PC-9 (cell line): ENCODE results near the gene MLF2. TPM values are rescaled to one million over a fixed set of nuclear protein-coding genes. Genes with fewer than 3 reads are reported as not detected.

Source experiments
- BruUV-seq: library from RNA; stranded (reverse); fragments of 400-500 nt; replicated peaks from 2 replicates; lab custom pipeline; 2021; lab: Mats Ljungman, UMichigan
- CTCF ChIA-PET: fragments of 300-600 bp; sonication (Branson Sonifier 250); formaldehyde crosslinking; loops from one replicate; lab custom pipeline; 2022; ENCODE audit warnings: antibody characterized with exemption; lab: Charles Lee
- POLR2A ChIA-PET: fragments of 300-600 bp; sonication (Branson Sonifier 250); formaldehyde crosslinking; loops from one replicate; lab custom pipeline; 2022; ENCODE audit warnings: antibody characterized with exemption; ENCODE audit not compliant: unreplicated experiment; lab: Charles Lee
- DNase-seq, 2 experiments: peaks; one replicate each; pipeline versions ENCODE4 v3.0.0 to v3.0.0-alpha.2; 2015 to 2022; ENCODE audit warnings: mixed read lengths in 1 of 2
- H2AFZ ChIP-seq: fragments of 200-600 bp; sonication (generic); 2 replicates; pipeline ENCODE4 v1.8.1; 2017; ENCODE audit warnings: antibody characterized with exemption
- H3F3A ChIP-seq: fragments of 200-600 bp; sonication (generic); 2 replicates; pipeline ENCODE4 v1.8.1; 2017; ENCODE audit warnings: antibody characterized with exemption, mild to moderate bottlenecking, low read depth; ENCODE audit not compliant: insufficient read depth
- H3K27ac ChIP-seq: fragments of 200-600 bp; sonication (generic); 2 replicates; pipeline ENCODE4 v1.6.1; 2016; ENCODE audit warnings: mixed run types
- H3K27me3 ChIP-seq: fragments of 200-600 bp; sonication (generic); 2 replicates; pipeline ENCODE4 v1.6.1; 2016; ENCODE audit warnings: low read depth, mixed run types; ENCODE audit not compliant: insufficient read depth
- H3K36me3 ChIP-seq: fragments of 200-600 bp; sonication (generic); 2 replicates; pipeline ENCODE4 v1.6.1; 2016; ENCODE audit warnings: low read depth, mixed run types
- H3K4me1 ChIP-seq: fragments of 200-600 bp; sonication (generic); replicated peaks from 2 replicates; pipeline ENCODE4 v1.6.1; 2016; ENCODE audit warnings: mixed run types; ENCODE audit not compliant: insufficient read depth
- H3K4me2 ChIP-seq: fragments of 200-600 bp; sonication (generic); 2 replicates; pipeline ENCODE4 v1.6.1; 2017; ENCODE audit warnings: mixed run types
- H3K4me3 ChIP-seq: fragments of 200-600 bp; sonication (generic); 2 replicates; pipeline ENCODE4 v1.6.1; 2016; ENCODE audit warnings: mixed run types
- H3K79me2 ChIP-seq: fragments of 200-600 bp; sonication (generic); 2 replicates; pipeline ENCODE4 v1.6.1; 2017; ENCODE audit warnings: low read depth, mixed run types
- H3K9me2 ChIP-seq: fragments of 200-600 bp; sonication (generic); 2 replicates; pipeline ENCODE4 v1.8.1; 2017; ENCODE audit warnings: mild to moderate bottlenecking; ENCODE audit not compliant: insufficient read depth
- H3K9me3 ChIP-seq: fragments of 200-600 bp; sonication (generic); 2 replicates; pipeline ENCODE4 v1.8.1; 2016; ENCODE audit warnings: low read depth; ENCODE audit not compliant: insufficient read depth
- H4K20me1 ChIP-seq: fragments of 200-600 bp; sonication (generic); 2 replicates; pipeline ENCODE4 v1.8.1; 2017; ENCODE audit not compliant: insufficient read depth
- CTCF ChIP-seq: fragments of 200-600 bp; sonication (generic); conservative IDR thresholded peaks from 2 replicates; pipeline ENCODE4 v1.6.1; 2017; ENCODE audit warnings: mixed run types, antibody characterized with exemption, mild to moderate bottlenecking, moderate library complexity
- EZH2 ChIP-seq: fragments of 200-600 bp; sonication (generic); IDR thresholded peaks from 2 replicates; pipeline ENCODE4 v1.8.0; 2017; ENCODE audit warnings: antibody characterized with exemption, low read depth
- intact Hi-C: fragments of 100-400 bp; cut with micrococcal nuclease; formaldehyde crosslinking; loops from one replicate; pipeline ENCODE4 v1.10.0; 2022; ENCODE audit not compliant: unreplicated experiment
- total RNA-seq: library from RNA; stranded (reverse); gene quantifications from 2 replicates; pipeline ENCODE4 v1.2.3, GENCODE V29; 2021

The MLF2 gene
- total RNA-seq, 1 experiment from 2014 or later, result 379 TPM

DNA sequence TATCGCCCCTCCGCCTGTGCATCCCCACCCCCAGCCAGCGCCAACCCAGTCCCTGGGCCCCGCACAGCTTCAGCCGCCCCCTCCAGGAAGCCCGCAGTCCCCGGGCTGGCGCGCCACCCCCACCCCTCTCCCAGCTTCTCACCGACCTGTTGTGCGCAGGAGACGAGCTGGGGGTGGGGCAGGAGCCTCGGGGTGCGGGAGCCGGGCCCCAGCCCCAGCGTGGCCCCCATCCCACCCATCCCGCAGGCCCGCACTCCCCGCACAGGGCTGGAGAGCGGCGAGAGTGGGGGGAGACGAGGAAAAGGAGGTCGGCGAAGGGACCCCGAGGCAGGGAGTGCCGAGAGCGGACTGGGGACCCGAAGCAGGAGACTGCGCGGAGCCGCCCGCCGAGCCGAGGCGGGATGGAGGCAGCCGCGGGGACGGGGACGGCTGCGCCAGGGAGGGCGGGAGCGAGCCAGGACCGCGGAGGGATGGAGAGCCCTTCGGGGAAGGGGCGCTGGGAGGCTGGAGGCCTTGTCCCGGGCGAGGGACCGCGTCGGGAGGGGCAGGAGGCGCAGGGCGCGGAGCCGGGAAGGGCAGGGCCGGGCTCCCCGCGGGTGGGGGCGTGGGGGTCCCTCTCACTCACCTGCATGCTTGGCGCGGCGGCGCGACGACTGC, 52.8 kb downstream of the MLF2 start:
- H3K4me3 ChIP-seq, result no peak overlapping the region
- BruUV-seq, result no TSS peak
- no peak overlapping the region; the same call in 1 of the 2 replicates for H3K4me2 ChIP-seq
- no peaks in the 10 kb centered on the region for H3K9me3 ChIP-seq
- H2AFZ ChIP-seq, result no peak overlapping the region
- peaks cover 10% of the 10 kb centered on the region for H3F3A ChIP-seq
- no peaks in the 10 kb centered on the region for H3K79me2 ChIP-seq
- H3K4me1 ChIP-seq, result no peaks in the 10 kb centered on the region
- intact Hi-C loops, result loop anchor here (10.0 kb wide), 1 partner anchor 715 kb away; no protein-coding TSS in a partner anchor
- no peak for TF ChIP-seq EZH2
- TF ChIP-seq CTCF, result no peak
- H3K9me2 ChIP-seq, result no peaks in the 10 kb centered on the region
- ChIA-PET CTCF (no interaction called here), POLR2A (interaction anchor here (0.7 kb wide), 1 partner anchor 323 kb away, joined by 3 read pairs; no protein-coding TSS in a partner anchor)
- DNase-seq, result no peak
- no peak overlapping the region for H3K27ac ChIP-seq
- H3K36me3 ChIP-seq, result no peaks in the 10 kb centered on the region
- no peaks in the 10 kb centered on the region for H4K20me1 ChIP-seq
- H3K27me3 ChIP-seq, result peaks cover 64% of the 10 kb centered on the region

DNA sequence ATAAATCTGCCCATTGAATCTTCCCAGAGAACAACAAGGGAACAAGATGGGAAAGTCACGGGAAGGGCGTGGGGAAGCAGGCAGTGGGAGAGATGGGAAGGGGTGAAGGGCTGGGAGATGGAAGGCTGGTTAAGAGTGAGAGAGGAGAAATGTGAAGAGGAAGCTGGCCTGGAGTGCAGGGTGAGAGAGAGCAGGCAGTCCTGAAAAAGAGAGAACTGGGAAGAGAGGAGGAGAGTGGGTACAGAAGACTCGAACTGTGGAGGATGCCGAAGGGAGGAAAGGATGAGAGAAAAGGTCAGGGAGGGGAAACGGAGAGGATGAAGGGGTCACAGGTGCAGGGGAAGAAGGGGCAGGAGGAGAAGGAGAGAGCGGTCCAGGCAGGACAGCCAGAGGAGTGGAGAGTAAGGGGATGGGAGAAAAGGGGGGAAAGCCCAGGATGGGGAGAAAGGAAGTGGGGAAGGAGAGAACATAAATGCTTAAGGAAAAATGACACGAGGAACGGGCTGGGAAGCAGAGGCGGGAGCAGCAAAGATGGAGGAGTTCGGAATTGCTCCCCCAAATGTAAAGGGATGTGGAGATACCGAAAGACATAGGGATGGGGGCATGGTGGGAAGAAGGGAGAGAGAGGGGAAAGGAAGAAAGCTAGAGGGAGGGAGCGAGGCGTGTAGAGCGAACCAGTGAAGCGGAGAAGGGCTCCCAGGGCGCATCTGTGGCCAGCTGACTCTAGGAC, 53.5 kb downstream of the MLF2 start:
- Histone ChIP-seq H4K20me1 (no peaks in the 10 kb centered on the region), H3K79me2 (no peaks in the 10 kb centered on the region), H3K9me3 (no peaks in the 10 kb centered on the region), H3K4me3 (no peak overlapping the region), H2AFZ (no peak overlapping the region), H3K4me2 (no peak overlapping the region), H3K9me2 (no peaks in the 10 kb centered on the region), H3K27me3 (peaks cover 60% of the 10 kb centered on the region), H3K27ac (no peak overlapping the region), H3K36me3 (no peaks in the 10 kb centered on the region), H3F3A (peaks cover 10% of the 10 kb centered on the region), H3K4me1 (no peaks in the 10 kb centered on the region)
- no peak for DNase-seq
- ChIA-PET POLR2A (interaction anchor here (0.6 to 0.7 kb wide), 2 partner anchors 322 to 392 kb away, joined by 3 to 5 read pairs; no protein-coding TSS in a partner anchor), CTCF (no interaction called here)
- intact Hi-C loops, result loop anchor here (10.0 kb wide), 1 partner anchor 715 kb away; no protein-coding TSS in a partner anchor
- BruUV-seq, result no TSS peak
- TF ChIP-seq CTCF, result no peak

DNA sequence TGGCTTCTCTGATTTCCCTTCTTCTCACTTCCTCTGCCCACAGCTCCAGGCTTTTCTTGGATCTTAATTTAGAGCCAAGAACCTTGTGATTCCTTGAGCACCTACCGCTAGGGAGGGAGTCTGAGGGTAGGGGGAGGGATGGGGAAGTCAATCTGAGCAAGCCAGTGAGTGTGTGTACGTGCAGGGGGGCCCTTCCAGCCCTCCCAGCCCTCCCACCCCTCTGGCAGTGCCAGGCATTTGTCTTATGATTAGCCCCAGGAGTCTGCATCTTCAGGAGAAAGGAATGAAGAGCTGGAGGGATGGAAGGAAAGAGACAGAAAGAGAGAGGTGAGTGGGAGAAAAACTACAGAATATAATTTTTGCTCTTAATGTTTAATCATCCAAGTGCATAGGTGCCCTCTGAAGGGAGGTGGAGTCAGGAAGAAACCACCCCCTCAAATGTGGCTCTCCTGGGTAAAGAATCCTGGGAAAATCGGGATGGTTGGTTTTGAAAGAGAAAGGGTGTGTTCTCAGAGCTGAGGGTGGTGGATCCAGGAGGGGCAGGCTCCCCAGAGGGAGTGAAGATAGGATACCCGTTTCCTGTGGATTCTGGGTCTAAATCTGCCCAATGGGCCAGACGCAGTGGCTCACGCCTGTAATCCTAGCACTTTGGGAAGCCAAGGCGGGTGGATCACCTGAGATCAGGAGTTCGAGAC, 54.4 kb downstream of the MLF2 start:
- Histone ChIP-seq H3K9me3 (no peaks in the 10 kb centered on the region), H3K36me3 (no peaks in the 10 kb centered on the region), H3K79me2 (no peaks in the 10 kb centered on the region), H3K4me2 (no peak overlapping the region), H4K20me1 (no peaks in the 10 kb centered on the region), H3F3A (peaks cover 10% of the 10 kb centered on the region), H3K9me2 (no peaks in the 10 kb centered on the region), H3K27me3 (peaks cover 51% of the 10 kb centered on the region), H3K4me3 (no peak overlapping the region), H3K4me1 (no peaks in the 10 kb centered on the region), H3K27ac (no peak overlapping the region), H2AFZ (no peak overlapping the region)
- CTCF ChIA-PET, result interaction anchor here (0.5 to 1.0 kb wide), 6 partner anchors 10 to 135 kb away, joined by 3 to 15 read pairs (median 5); no protein-coding TSS in a partner anchor
- no peak for DNase-seq
- no TSS peak for BruUV-seq
- POLR2A ChIA-PET, result interaction anchor here (0.6 kb wide), 2 partner anchors 182 to 391 kb away, joined by 4 to 5 read pairs; no protein-coding TSS in a partner anchor
- intact Hi-C loops, result loop anchor here (1.0 to 10.0 kb wide), 2 partner anchors 81 to 714 kb away; no protein-coding TSS in a partner anchor
- TF ChIP-seq CTCF, result no peak
- TF ChIP-seq EZH2, result no peak
